H7 (cell line): ENCODE measurements around the gene PANK2. TPM values are rescaled to one million over a fixed set of nuclear protein-coding genes. Genes with fewer than 3 reads are reported as not detected.
"Not testable (repeated sequence)": the region's sequence is repeated elsewhere in the genome, so short reads cannot be mapped to it uniquely, and the experiment has no call there.

ENCODE experiments used
- DNase-seq: peaks from one replicate; pipeline ENCODE4 v3.0.0; 2012
- H3K27me3 ChIP-seq: 2 replicates; pipeline ENCODE4 v1.6.0; 2011; ENCODE audit warnings: mild to moderate bottlenecking, low read length; ENCODE audit not compliant: control insufficient read depth, insufficient read depth
- H3K36me3 ChIP-seq: replicated peaks from 2 replicates; pipeline ENCODE4 v1.5.1; 2011; ENCODE audit warnings: low read length; ENCODE audit not compliant: control insufficient read depth, insufficient read depth
- H3K4me3 ChIP-seq: 2 replicates; pipeline ENCODE4 v1.5.1; 2011; ENCODE audit warnings: low read depth, mild to moderate bottlenecking, control low read depth, low read length, moderate library complexity; ENCODE audit not compliant: insufficient read depth
- total RNA-seq: library from RNA; depleted of rRNA; stranded (reverse); fragments of >200 nt; shearing (Covaris generic); gene quantifications from 2 replicates; pipeline ENCODE4 v1.2.3, GENCODE V29; 2014

The PANK2 gene
- total RNA-seq, 1 experiment from 2014 or later: 46.8 TPM

DNA sequence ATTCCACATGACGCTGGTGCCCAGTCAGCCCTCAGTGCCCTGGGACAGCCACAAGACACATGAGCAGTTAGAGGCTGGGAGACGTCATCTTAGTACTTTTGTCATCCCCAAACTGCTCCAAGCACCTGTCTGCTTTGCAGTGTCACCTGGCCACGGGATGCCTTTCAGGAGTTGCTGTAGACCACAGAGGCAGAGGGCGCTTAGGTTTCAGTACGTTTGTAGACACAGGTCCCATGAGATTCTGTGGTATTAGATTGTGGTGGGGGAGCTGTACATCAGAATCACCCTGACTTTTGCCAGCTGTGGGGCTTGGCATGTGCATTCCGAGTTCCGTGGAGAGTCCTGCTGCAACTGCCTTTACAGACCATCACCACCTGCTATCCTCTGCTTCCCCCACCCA lies 25.9 kb upstream of the PANK2 start:
- Histone ChIP-seq H3K4me3 (no peak overlapping the region), H3K27me3 (no peaks in the 10 kb centered on the region), H3K36me3 (peaks cover 37% of the 10 kb centered on the region)
- DNase-seq: no peak

DNA sequence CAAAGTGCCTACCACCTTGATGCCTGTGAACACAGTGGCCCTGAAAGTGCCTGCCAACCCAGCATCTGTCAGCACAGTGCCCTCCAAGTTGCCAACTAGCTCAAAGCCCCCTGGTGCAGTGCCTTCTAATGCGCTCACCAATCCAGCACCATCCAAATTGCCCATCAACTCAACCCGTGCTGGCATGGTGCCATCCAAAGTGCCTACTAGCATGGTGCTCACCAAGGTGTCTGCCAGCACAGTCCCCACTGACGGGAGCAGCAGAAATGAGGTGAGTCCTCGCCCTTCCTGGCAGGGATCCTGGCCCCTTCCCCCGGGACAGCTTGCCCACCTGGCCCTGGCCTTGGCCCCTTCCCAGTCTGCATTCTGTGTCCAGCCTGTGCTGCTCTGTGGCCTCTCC lies 24.7 kb upstream of the PANK2 start:
- Histone ChIP-seq H3K36me3 (peaks cover 37% of the 10 kb centered on the region), H3K4me3 (no peak overlapping the region), H3K27me3 (no peaks in the 10 kb centered on the region)
- DNase-seq: peak; percentile 17

DNA sequence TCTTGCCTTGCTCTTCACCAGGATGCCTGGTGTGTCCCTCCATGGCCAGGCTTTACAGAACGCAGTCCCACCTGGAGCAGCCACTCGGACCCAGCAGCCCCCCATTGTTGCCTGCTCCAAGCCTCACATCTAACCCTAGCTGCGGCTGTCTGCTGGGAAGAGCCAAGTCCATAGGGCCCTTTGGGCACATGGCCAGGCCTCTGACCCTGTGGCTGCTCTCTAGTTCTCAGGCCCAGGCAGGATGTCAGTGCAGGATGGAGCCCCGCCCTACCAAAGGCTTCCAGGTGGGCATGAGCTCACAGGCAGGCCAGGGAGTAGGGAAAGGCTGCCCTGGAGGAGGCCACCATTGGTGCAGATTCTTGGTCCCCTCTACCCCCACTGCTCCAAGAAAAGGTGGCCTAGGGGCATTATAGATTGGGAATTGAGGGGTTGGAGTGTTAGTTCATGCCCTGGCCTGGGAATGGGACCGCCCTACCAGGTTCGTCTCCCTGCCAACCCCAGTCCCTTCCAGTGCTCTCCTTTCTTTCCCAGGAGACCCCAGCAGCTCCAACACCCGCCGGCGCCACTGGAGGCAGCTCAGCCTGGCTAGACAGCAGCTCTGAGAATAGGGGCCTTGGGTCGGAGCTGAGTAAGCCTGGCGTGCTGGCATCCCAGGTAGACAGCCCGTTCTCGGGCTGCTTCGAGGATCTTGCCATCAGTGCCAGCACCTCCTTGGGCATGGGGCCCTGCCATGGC lies 23.9 kb upstream of the PANK2 start:
- H3K4me3 ChIP-seq: no peak overlapping the region
- H3K36me3 ChIP-seq: peaks cover 37% of the 10 kb centered on the region
- DNase-seq: peak; percentile 21
- H3K27me3 ChIP-seq: no peaks in the 10 kb centered on the region

DNA sequence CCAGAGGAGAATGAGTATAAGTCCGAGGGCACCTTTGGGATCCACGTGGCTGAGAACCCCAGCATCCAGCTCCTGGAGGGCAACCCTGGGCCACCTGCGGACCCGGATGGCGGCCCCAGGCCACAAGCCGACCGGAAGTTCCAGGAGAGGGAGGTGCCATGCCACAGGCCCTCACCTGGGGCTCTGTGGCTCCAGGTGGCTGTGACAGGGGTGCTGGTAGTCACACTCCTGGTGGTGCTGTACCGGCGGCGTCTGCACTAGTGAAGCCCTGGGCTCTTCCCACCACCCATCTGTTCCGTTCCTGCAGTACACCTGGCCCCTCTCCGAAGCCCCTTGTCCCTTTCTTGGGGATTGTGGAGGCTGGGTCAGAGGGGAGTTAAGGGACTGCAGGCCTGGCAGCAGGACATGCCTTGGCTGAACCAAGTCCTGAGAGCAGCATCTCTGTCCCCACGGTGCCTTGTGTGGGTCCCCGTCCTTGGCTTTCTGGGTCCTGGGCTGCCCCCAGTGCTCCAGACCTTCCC lies 23.2 kb upstream of the PANK2 start:
- no peak overlapping the region for H3K4me3 ChIP-seq
- H3K36me3 ChIP-seq: peaks cover 37% of the 10 kb centered on the region
- peak; percentile 33 for DNase-seq
- no peaks in the 10 kb centered on the region for H3K27me3 ChIP-seq

DNA sequence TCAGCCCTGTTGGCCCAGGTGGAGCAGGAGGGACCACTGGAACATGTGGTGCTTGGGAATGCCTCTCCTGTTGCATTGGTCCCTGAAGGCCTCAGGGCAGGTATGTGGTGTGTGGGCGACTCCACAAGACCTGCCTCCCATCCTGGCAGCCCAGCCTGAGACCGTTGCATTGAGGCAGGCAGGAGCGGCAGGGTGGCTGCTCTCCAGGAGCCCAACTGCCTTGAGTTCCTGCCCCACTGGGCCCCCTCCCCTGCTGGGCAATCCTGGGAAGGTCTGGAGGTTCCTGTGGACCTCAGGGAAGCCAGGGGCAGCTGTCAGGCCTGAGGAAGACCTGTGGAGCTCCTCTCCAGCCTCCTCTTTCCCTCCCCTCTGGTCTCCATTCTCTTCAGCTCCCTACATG lies 22.7 kb upstream of the PANK2 start:
- peak; percentile 27 for DNase-seq
- H3K4me3 ChIP-seq: no peak overlapping the region
- peaks cover 35% of the 10 kb centered on the region for H3K36me3 ChIP-seq
- no peaks in the 10 kb centered on the region for H3K27me3 ChIP-seq

DNA sequence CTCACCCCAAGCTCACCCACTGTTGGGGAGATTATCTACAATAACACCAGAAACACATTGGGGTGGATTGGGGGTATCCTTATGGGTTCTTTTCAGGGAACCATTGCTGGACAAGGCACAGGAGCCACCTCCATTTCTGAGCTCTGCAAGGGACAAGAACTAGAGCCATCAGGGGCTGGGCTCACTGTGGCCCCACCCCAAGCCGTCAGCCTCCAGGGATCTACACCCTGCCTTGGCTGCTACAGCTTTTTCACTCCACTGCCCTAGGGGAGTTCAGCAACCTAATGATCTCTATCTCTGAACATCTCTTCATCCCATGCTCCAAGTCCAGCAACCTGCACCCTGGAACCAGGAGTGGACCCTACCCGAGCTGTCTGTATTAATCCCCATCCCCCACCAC lies 21.4 kb upstream of the PANK2 start:
- no peak for DNase-seq
- H3K4me3 ChIP-seq: no peak overlapping the region
- H3K27me3 ChIP-seq: no peaks in the 10 kb centered on the region
- peaks cover 23% of the 10 kb centered on the region for H3K36me3 ChIP-seq

DNA sequence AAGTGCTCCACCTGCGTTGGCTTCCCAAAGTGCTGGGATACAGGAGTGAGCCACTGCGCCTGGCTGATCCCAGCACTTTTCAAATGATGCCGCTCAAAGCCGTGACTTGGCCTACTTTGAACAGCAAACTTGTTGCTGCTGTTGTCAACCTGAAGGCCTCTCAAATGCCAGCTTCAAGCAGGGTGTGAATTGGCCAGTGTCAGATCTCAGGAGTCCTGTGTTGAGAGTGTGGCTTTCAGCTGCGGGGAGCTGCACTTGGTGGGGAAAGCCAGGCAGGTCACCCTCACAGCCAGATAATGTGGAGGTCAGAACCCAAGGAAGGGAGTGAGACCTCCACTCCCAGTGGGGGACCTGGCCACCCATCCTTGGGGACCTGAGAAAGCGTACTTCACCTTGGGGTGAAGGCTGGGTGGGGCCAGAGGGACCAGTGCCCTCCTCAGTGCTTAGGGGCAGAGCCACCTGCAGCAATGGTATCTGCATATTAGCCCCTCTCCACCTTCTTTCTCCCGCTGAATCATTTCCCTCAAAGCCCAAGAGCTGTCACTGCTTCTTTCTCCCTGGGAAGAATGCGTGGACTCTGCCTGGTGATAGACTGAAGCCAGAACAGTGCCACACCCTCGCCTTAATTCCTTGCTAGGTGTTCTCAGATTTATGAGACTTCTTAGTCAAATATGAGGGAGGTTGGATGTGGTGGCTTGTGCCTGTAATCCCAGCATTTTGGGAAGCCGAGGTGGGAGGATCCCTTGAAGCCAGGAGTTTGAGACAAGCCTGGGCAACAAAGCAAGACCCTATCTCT lies 19.1 kb upstream of the PANK2 start:
- Histone ChIP-seq H3K4me3 (no peak overlapping the region), H3K36me3 (peaks cover 4% of the 10 kb centered on the region), H3K27me3 (no peaks in the 10 kb centered on the region)
- no peak for DNase-seq

DNA sequence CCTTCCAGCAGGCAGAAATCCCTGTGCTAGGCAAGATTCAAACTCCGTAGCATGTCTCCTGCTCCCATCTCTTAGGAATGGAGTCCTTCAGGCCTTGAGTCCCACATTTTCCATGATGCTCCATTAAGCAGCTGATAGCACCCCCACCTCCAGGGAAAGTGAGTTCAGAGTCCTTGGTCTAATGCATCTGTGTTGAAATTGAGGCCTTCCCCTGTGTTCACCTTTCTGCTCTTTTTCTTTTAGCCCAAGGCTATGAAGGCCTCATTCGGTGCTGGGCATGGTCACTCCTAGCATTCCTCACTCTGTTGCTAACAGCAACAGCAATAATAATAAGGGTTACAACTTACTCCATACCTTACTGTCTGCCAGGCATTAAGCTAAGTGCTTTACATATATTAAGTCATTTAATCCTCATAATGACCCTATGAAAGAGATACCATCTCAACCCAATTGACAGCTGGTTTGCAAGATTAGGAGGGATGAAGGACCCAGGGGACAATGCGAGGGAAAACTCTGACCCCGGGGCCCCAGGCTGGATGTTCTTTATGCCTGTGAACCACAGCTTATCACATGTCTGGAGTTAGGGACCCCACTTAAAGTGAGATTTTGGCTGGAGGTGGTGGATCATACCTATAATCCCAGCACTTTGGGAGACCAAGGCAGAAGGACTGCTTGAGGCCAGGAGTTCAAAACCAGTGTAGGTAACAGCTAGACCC lies 17.5 kb upstream of the PANK2 start:
- Histone ChIP-seq H3K27me3 (no peaks in the 10 kb centered on the region), H3K4me3 (no peak overlapping the region), H3K36me3 (peaks cover 3% of the 10 kb centered on the region)
- DNase-seq: no peak

DNA sequence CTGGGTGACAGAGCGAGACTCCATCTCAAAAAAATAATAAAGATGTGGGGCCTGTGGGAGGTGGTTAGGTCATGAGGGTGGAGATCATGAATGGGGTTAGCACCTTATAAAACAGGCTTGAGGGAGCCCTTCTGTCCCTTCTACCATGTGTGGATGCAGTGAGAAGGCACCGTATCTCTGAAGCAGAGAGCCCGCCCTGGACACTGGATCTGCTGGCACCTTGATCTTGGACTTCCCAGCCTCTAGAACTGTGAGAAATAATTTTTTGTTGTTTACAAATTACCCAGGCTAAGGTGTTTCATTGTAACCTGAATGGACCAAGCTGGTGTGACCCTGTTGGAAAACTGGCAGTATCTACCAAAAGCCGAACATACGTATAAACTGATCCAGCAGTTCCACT lies 15.7 kb upstream of the PANK2 start:
- DNase-seq: no peak
- Histone ChIP-seq H3K36me3 (peaks cover 2% of the 10 kb centered on the region), H3K4me3 (no peak overlapping the region), H3K27me3 (no peaks in the 10 kb centered on the region)

DNA sequence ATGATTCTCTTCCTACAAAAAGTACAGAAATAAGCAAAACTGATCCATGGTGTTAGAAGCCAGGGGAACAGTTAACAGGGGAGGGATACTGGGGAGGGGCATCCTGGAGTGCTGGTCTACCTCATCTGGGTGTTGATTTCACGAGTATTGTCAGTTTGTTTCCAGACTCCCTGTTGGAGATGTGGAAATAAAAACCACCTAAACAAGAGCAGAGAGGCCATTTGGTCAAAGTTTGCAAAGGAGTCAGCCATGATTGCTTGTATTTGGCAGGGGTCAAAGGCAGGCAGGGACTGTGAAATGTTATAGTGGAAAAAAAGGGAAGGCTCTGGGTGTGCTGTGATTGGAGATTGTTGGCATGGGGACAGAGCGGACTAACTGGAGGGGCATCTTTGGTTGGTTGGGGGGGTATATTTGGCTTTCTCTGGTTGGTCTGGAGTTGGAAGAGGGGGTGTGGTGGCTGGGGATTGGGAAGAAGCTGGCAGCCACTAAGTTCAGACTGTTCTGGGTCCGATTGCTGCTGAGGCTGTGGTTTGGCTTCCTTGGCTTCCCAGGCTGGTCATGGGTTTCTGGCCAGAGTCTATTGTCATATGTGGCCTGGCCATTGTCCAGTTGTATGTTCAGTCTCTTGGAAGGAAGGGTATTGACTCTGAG lies 14.9 kb upstream of the PANK2 start:
- Histone ChIP-seq H3K27me3 (no peaks in the 10 kb centered on the region), H3K4me3 (no peak overlapping the region), H3K36me3 (peaks cover 2% of the 10 kb centered on the region)
- DNase-seq: no peak

DNA sequence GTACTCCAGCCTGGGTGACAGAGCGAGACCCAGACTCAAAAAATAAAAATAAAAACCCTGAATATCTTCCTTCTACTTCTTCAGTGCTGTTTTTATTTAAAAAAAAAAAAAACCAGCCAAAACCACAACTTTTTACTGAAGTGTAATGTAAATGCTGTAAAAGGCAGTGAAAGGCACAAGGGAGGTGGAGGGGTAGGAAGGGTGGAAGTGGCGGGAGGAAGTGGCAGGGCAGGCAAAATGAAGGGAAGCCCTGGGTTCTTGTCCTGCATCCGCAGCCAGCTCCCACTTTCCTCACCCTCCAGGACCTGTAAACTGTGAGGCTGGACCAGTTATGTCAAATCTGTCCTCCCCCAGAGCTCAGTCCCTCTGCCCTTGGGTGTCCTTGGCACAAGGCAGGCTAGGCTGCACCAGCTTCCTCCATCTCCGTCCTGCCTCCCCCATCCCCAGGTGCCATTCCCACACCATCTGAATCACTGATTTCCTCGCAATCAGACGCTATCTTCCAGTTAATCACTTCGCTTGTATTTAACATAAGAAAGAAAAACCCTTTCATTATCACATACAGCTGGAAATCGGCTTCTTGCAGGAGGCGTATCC lies 13.7 kb upstream of the PANK2 start:
- Histone ChIP-seq H3K27me3 (no peaks in the 10 kb centered on the region), H3K4me3 (no peak overlapping the region), H3K36me3 (peaks cover 2% of the 10 kb centered on the region)
- no peak for DNase-seq

DNA sequence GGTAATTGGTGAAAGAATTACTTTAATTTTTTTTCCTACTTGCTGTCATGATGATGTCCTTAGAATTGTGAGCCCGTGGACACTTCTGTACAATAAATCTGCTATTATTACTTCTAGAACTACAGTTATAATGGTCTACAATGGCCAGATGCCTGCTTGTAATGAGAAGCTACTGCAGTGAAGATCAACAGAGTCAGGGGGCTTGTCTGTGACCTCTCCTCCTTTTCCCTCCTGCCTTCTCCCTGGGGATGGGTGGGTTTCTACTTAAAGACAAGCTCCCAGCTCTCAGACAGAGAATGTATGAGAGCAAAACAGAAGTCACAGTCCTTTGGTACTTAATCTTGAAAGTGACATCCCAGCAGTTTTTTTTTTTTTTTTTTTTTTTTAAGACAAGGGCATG lies 13.2 kb upstream of the PANK2 start:
- H3K36me3 ChIP-seq: peaks cover 2% of the 10 kb centered on the region
- H3K4me3 ChIP-seq: no peak overlapping the region
- no peak for DNase-seq
- H3K27me3 ChIP-seq: no peaks in the 10 kb centered on the region

DNA sequence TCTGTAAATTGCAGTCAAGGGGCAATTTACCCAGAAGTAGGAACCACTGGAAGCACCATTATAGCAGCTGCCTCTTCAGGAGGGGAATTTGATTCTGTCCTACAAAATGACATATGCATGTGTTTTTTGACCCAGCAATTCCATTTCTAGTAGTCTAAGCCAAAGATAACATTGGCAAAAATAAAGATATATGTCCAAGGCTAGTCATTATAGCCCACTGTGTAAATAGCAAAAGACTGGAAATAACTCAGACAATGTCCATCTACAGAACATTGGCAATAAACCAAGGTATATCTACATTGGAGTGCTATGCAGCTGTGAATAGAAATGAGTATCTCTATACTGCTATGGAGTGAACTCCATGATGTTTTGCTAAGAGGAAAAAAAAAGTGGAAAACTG lies 12.5 kb upstream of the PANK2 start:
- peaks cover 2% of the 10 kb centered on the region for H3K36me3 ChIP-seq
- no peak for DNase-seq
- no peak overlapping the region for H3K4me3 ChIP-seq
- H3K27me3 ChIP-seq: no peaks in the 10 kb centered on the region

DNA sequence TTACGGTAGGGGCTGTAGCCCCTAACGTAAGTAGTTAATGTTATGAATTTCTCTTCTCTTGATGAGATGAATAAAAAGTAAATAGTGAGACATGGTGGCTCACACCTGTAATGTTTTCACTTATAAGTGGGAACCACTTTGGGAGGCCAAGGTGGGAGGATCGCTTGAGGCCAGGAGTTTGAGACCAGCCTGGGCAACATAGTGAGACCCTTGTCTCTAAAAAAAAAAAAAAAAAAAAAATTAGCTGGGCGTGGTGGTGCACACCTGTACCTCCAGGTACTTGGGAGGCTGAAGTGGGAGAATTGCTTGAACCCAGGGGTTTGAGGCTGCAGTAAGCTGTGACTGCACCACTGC lies 10.3 kb upstream of the PANK2 start:
- H3K4me3 ChIP-seq: not testable (repeated sequence)

More for the DNA sequence above, 10.3 kb upstream of the PANK2 start:
- DNase-seq, H3K27me3 ChIP-seq, H3K36me3 ChIP-seq: not testable (repeated sequence)
